Tongue (tissue), 2 donors: ENCODE results near the gene DPP10. TPM values are rescaled to one million over a fixed set of nuclear protein-coding genes. Genes with fewer than 3 reads are reported as not detected.
"Not testable (repeated sequence)": the region's sequence is repeated elsewhere in the genome, so short reads cannot be mapped to it uniquely, and the experiment has no call there.

ENCODE experiments used
- DNase-seq: peaks from one replicate; pipeline ENCODE4 v3.0.0-alpha.2; 2015
- total RNA-seq: library from RNA; depleted of rRNA; stranded (reverse); fragments of >200 nt; gene quantifications from one replicate; pipeline ENCODE4 v1.2.3, GENCODE V29; 2014

Gene DPP10
- total RNA-seq, 1 donor from 2014 or later, result 2.5 TPM

GRCh38 chr2:114724454-114724853 is 282.0 kb downstream of the DPP10 start:
- no peak for DNase-seq

- peak; percentile 2 for DNase-seq
Measured at GRCh38 chr2:114727012-114727411, 284.6 kb downstream of the DPP10 start.

- no peak for DNase-seq
Measured at GRCh38 chr2:114728372-114728771, 285.9 kb downstream of the DPP10 start.

GRCh38 chr2:114729026-114729425 is 286.6 kb downstream of the DPP10 start:
- peak; percentile 11 for DNase-seq

GRCh38 chr2:114735126-114735525 is 292.7 kb downstream of the DPP10 start:
- DNase-seq, result no peak

- no peak for DNase-seq
Measured at GRCh38 chr2:114742245-114742644, 299.8 kb downstream of the DPP10 start.

- no peak for DNase-seq
Measured at GRCh38 chr2:114745700-114746099, 303.3 kb downstream of the DPP10 start.

GRCh38 chr2:114748175-114748574 is 305.7 kb downstream of the DPP10 start:
- DNase-seq, result not testable (repeated sequence)

GRCh38 chr2:114752425-114752824 is 310.0 kb downstream of the DPP10 start:
- DNase-seq, result no peak

GRCh38 chr2:114753145-114753544 is 310.7 kb downstream of the DPP10 start:
- DNase-seq, result no peak

- DNase-seq, result no peak
Measured at GRCh38 chr2:114754907-114755563, 312.6 kb downstream of the DPP10 start.

- no peak for DNase-seq
Measured at GRCh38 chr2:114762376-114762775, 319.9 kb downstream of the DPP10 start.

- DNase-seq, result no peak
Measured at GRCh38 chr2:114762986-114763385, 320.5 kb downstream of the DPP10 start.

GRCh38 chr2:114769110-114769509 is 326.7 kb downstream of the DPP10 start:
- DNase-seq, result no peak

- no peak for DNase-seq
Measured at GRCh38 chr2:114769991-114770390, 327.6 kb downstream of the DPP10 start.

GRCh38 chr2:114784046-114784445 is 341.6 kb downstream of the DPP10 start:
- no peak for DNase-seq

GRCh38 chr2:114784890-114785583 is 342.6 kb downstream of the DPP10 start:
- DNase-seq, result no peak

- no peak for DNase-seq
Measured at GRCh38 chr2:114786901-114787300, 344.5 kb downstream of the DPP10 start.

- DNase-seq, result no peak
Measured at GRCh38 chr2:114787486-114787885, 345.0 kb downstream of the DPP10 start.

GRCh38 chr2:114789989-114790388 is 347.5 kb downstream of the DPP10 start:
- no peak for DNase-seq

- DNase-seq, result no peak
Measured at GRCh38 chr2:114797540-114797939, 355.1 kb downstream of the DPP10 start.

GRCh38 chr2:114797942-114798341 is 355.5 kb downstream of the DPP10 start:
- DNase-seq, result no peak

- DNase-seq, result no peak
Measured at GRCh38 chr2:114800371-114800770, 357.9 kb downstream of the DPP10 start.

GRCh38 chr2:114805195-114805594 is 362.8 kb downstream of the DPP10 start:
- DNase-seq, result no peak
